GM19238 (cell line): ENCODE measurements around the gene SLC22A4.

Experiments used
- DNase-seq: peaks from one replicate; pipeline ENCODE4 v3.0.0; 2011; ENCODE audit warnings: low spot score; ENCODE audit not compliant: insufficient read length

Gene SLC22A4

GRCh38 chr5:132342291-132343180 lies 48.3 kb downstream of the SLC22A4 start:
- DNase-seq = no peak

GRCh38 chr5:132344775-132345514 lies 50.8 kb downstream of the SLC22A4 start:
- no peak for DNase-seq

- DNase-seq = no peak
Observed at GRCh38 chr5:132353486-132353995, 59.3 kb downstream of the SLC22A4 start.

GRCh38 chr5:132354381-132355139 lies 60.4 kb downstream of the SLC22A4 start:
- DNase-seq = no peak

GRCh38 chr5:132355140-132355765 lies 61.1 kb downstream of the SLC22A4 start:
- DNase-seq = no peak

- DNase-seq = no peak
Observed at GRCh38 chr5:132358775-132359174, 64.6 kb downstream of the SLC22A4 start.

- DNase-seq = no peak
Observed at GRCh38 chr5:132362086-132362485, 67.9 kb downstream of the SLC22A4 start.

- DNase-seq = no peak
Observed at GRCh38 chr5:132363431-132364112, 69.4 kb downstream of the SLC22A4 start.

- no peak for DNase-seq
Observed at GRCh38 chr5:132364319-132364718, 70.1 kb downstream of the SLC22A4 start.

GRCh38 chr5:132365213-132365612 lies 71.0 kb downstream of the SLC22A4 start:
- no peak for DNase-seq

- DNase-seq = no peak
Observed at GRCh38 chr5:132368186-132368585, 74.0 kb downstream of the SLC22A4 start.

- DNase-seq = no peak
Observed at GRCh38 chr5:132369007-132369473, 74.8 kb downstream of the SLC22A4 start.

- DNase-seq = peak; percentile 68
Observed at GRCh38 chr5:132369474-132370180, 75.4 kb downstream of the SLC22A4 start, which contains the start of gene SLC22A5. SLC22A5 (plus strand) TSS chr5:132369710; CDS start chr5:132369973, 263 bp downstream.

- no peak for DNase-seq
Observed at GRCh38 chr5:132370181-132370970, 76.2 kb downstream of the SLC22A4 start.

GRCh38 chr5:132370971-132371602 lies 76.9 kb downstream of the SLC22A4 start:
- no peak for DNase-seq

- DNase-seq = no peak
Observed at GRCh38 chr5:132371603-132371994, 77.4 kb downstream of the SLC22A4 start.

- DNase-seq = no peak
Observed at GRCh38 chr5:132372127-132372526, 77.9 kb downstream of the SLC22A4 start.

- DNase-seq = no peak
Observed at GRCh38 chr5:132372542-132372941, 78.3 kb downstream of the SLC22A4 start.
